ENCODE data around the gene SIL1. TPM values are rescaled to one million over a fixed set of nuclear protein-coding genes. Genes with fewer than 3 reads are reported as not detected.

Gene SIL1
- total RNA-seq, 4 donors from 2014 or later: 28.6 to 48.1 (median 36.5) TPM

DNA sequence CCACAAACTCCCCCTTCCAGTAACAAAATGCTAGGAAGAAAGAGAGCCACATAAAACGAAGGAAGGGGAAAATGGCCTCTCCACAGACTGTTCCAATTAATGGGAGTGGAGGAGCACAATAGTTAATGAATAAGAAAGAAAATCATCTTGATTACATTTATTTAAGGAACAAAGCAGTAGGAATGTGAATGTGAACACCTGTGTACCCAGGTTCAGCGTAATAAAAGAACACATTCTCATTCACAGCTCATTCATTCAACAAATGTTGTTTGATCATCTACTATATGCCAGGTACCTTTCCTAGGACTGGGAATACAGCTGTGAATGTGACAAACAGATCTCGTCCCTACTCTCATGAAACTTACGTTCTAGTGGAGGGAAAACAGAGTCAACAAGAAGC is 35.7 kb downstream of the SIL1 start:
- H3K27ac ChIP-seq: no peak overlapping the region
- TF ChIP-seq POLR2AphosphoS5 (IDR thresholded peaks at IDR 0.05) (no peak), CTCF (IDR thresholded peaks at IDR 0.05) (no peak), EP300 (IDR thresholded peaks at IDR 0.05) (no peak), POLR2A (IDR thresholded peaks at IDR 0.05) (no peak)
- no peaks in the 10 kb centered on the region for H3K9me3 ChIP-seq
- H3K27me3 ChIP-seq: no peaks in the 10 kb centered on the region
- H3K36me3 ChIP-seq: no peaks in the 10 kb centered on the region
- peaks cover 0 to 15% (median 0%) of the 10 kb centered on the region in 3 donors for H3K4me1 ChIP-seq
- ATAC-seq: no peak
- WGBS, 2 donors (ENCODE audit: low coverage in 1 of 2): 82 to 100% methylated on average over 3 to 4 of the region's 4 CpGs
- H3K4me3 ChIP-seq: no peak overlapping the region

DNA sequence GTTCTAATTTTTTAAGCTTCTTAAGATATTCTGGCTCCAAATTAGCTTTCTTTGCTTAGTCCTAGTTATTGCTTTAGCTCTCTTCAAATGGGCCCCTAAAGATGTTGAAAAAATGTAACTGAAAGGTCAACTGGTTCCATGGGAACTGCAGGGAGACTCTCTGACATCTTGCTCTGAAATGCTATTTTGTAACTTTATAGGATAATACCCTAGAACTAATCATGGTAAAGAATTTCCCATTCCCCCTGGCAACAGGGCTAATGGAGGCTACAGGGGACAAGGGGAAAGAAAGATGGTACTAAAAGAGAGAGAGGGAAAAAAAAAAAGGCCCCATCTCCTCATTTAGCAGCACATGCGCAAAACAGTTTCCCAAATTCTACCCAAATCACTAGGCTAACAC is 39.4 kb downstream of the SIL1 start:
- Histone ChIP-seq H3K27ac (no peak overlapping the region), H3K4me1 (peaks cover 0 to 25% (median 0%) of the 10 kb centered on the region in 3 donors), H3K4me3 (no peak overlapping the region), H3K27me3 (no peaks in the 10 kb centered on the region), H3K36me3 (no peaks in the 10 kb centered on the region), H3K9me3 (no peaks in the 10 kb centered on the region)
- WGBS, 2 donors (ENCODE audit: low coverage in 1 of 2): 100% methylated on average over 1 of the region's 1 CpG; no CpG with 5 or more reads in 1 of the 2 donors
- no peak for TF ChIP-seq POLR2AphosphoS5 (IDR thresholded peaks at IDR 0.05)
- TF ChIP-seq EP300 (IDR thresholded peaks at IDR 0.05): no peak
- TF ChIP-seq POLR2A (IDR thresholded peaks at IDR 0.05): no peak
- no peak for TF ChIP-seq CTCF (IDR thresholded peaks at IDR 0.05)
- ATAC-seq: no peak

DNA sequence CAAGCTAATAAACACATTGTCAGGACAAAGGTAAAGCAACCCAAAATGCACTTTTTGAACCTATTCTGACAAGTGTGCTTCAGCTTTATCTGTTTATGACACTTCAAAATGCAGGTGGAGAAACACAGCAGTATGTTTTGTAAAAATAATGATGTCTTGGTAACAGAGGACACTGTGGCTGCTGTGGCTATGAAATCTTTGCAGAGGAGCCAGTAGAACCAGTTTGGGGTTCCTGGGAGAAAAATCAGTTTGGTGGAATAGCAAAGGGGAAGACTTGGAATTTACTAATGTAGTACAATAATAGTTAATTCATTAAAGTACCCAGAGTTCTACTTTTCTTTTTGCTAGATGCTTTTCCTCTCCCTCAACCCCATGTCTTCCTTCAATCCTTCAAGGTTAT is 40.6 kb downstream of the SIL1 start:
- H3K4me3 ChIP-seq: no peak overlapping the region
- peaks cover 0 to 29% (median 0%) of the 10 kb centered on the region in 3 donors for H3K4me1 ChIP-seq
- no peaks in the 10 kb centered on the region for H3K36me3 ChIP-seq
- H3K27ac ChIP-seq: no peak overlapping the region
- ATAC-seq: no peak
- no peaks in the 10 kb centered on the region for H3K9me3 ChIP-seq
- TF ChIP-seq CTCF (IDR thresholded peaks at IDR 0.05): no peak
- no peak for TF ChIP-seq EP300 (IDR thresholded peaks at IDR 0.05)
- TF ChIP-seq POLR2AphosphoS5 (IDR thresholded peaks at IDR 0.05): no peak
- TF ChIP-seq POLR2A (IDR thresholded peaks at IDR 0.05): no peak
- H3K27me3 ChIP-seq: no peaks in the 10 kb centered on the region

DNA sequence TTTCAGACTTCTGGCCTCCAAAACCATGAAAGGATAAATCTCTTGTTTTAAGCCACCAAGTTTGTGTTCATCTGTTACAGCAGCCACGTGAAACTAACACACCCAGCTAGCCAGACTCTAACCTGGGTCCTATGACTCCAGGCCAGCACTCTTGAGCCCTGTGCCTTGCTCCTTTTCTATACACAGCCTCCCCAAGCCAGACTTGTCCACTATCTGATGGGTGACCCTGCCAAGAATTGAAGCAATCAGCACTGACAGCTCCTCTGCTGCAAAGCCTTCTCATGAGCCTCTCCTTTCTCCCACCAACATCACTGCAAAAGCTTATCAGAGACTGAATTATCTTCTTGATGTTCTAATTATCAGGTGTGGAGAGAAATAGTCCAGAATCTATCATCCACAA is 41.4 kb downstream of the SIL1 start:
- TF ChIP-seq EP300 (IDR thresholded peaks at IDR 0.05) (no peak), POLR2AphosphoS5 (IDR thresholded peaks at IDR 0.05) (no peak), CTCF (IDR thresholded peaks at IDR 0.05) (no peak), POLR2A (IDR thresholded peaks at IDR 0.05) (no peak)
- WGBS, 2 donors (ENCODE audit: low coverage in 1 of 2): 89 to 100% methylated on average over 1 of the region's 1 CpG
- H3K27me3 ChIP-seq: no peaks in the 10 kb centered on the region
- ATAC-seq: no peak
- H3K4me1 ChIP-seq: peaks cover 0 to 29% (median 0%) of the 10 kb centered on the region in 3 donors
- H3K36me3 ChIP-seq: no peaks in the 10 kb centered on the region
- H3K27ac ChIP-seq: no peak overlapping the region
- H3K4me3 ChIP-seq: no peak overlapping the region
- no peaks in the 10 kb centered on the region for H3K9me3 ChIP-seq

- Histone ChIP-seq H3K27ac (no peak overlapping the region), H3K4me3 (no peak overlapping the region), H3K4me1 (peaks cover 0 to 43% (median 5%) of the 10 kb centered on the region in 3 donors), H3K36me3 (no peaks in the 10 kb centered on the region), H3K27me3 (no peaks in the 10 kb centered on the region), H3K9me3 (no peaks in the 10 kb centered on the region)
- TF ChIP-seq CTCF (IDR thresholded peaks at IDR 0.05) (no peak), POLR2A (IDR thresholded peaks at IDR 0.05) (no peak)
- no peak for ATAC-seq
- WGBS, 2 donors (ENCODE audit: low coverage in 1 of 2): 94% methylated on average over 2 of the region's 5 CpGs; no CpG with 5 or more reads in 1 of the 2 donors
Observed at GRCh38 chr5:139155333-139155732, 42.8 kb downstream of the SIL1 start.

Data from gastroesophageal sphincter (tissue), 4 donors.